Measurements from ENCODE around the gene PLEKHG4. TPM values are rescaled to one million over a fixed set of nuclear protein-coding genes. Genes with fewer than 3 reads are reported as not detected.

The PLEKHG4 gene
- total and polyA plus RNA-seq, 9 of the 15 experiments (the other 6 are each of a cell fraction or from before 2014, with no cell fraction given), result 3.7 to 36.8 (median 17.9) TPM

DNA sequence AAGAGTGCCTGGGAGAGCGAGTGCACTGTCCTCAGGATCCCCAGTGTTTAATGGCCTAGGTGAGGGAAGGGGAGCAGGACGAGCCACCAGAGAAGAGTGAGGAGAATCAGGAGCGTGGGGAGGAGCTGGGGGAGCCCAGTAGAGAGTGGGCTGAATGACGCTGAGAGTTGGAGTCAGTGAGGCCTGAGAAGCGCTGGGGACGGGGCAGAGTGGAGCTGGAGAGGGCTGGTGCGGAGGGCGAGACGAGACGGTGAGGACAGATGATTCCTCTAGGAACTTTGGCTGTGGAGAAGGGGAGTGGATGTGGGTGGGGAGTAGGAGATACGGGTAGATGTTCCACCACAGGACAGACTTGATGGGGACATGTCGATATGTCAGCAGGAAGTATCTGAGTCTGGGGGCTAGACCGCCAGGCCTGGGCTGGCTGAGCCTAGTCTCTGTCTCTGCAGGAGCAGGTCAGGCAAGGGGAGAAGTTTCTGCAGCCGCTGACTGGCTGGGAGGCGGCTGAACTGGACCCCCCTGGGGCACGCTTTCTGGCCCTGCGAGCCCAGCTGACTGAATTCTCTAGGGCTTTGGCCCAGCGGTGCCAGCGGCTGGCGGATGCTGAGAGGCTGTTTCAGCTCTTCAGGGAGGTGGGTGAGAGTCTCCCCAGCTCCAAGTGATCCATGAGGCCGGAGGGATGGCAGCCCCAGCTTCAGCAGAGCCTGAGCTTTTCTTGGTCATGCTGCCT is 4.7 kb downstream of the PLEKHG4 start:
- in situ Hi-C loops (cut with MboI), result no loop called here
- H3K9me1 ChIP-seq (ENCODE audit: control insufficient read depth, insufficient read depth, low read length), result peaks cover 3% of the 10 kb centered on the region
- ATAC-seq, result no peak
- TF ChIP-seq NCOA4 (IDR thresholded peaks at IDR 0.05; ENCODE audit: partially characterized antibody) (no peak), FOXP1 (CRISPR knock-in tag; IDR thresholded peaks at IDR 0.05) (no peak), POLR2G (IDR thresholded peaks at IDR 0.05; ENCODE audit: low read depth, low read length) (no peak), CREM (IDR thresholded peaks at IDR 0.05; ENCODE audit: low read depth) (no peak), POU5F1 (IDR thresholded peaks at IDR 0.05; ENCODE audit: borderline replicate concordance, low read depth, low read length, partially characterized antibody) (no peak), MCM3 (IDR thresholded peaks at IDR 0.05) (no peak), BRF2 (IDR thresholded peaks at IDR 0.05; ENCODE audit: borderline replicate concordance, insufficient read depth, insufficient read length) (no peak), NR2F6 (CRISPR knock-in tag; IDR thresholded peaks at IDR 0.05) (no peak), ELK3 (CRISPR knock-in tag; IDR thresholded peaks at IDR 0.05) (no peak), POLR2AphosphoS2 (IDR thresholded peaks at IDR 0.05; ENCODE audit: low read length) (no peak), GABPA (tag; conservative IDR thresholded peaks at IDR 0.05; ENCODE audit: low read depth) (no peak)
- TF ChIP-seq, protein P1, sequence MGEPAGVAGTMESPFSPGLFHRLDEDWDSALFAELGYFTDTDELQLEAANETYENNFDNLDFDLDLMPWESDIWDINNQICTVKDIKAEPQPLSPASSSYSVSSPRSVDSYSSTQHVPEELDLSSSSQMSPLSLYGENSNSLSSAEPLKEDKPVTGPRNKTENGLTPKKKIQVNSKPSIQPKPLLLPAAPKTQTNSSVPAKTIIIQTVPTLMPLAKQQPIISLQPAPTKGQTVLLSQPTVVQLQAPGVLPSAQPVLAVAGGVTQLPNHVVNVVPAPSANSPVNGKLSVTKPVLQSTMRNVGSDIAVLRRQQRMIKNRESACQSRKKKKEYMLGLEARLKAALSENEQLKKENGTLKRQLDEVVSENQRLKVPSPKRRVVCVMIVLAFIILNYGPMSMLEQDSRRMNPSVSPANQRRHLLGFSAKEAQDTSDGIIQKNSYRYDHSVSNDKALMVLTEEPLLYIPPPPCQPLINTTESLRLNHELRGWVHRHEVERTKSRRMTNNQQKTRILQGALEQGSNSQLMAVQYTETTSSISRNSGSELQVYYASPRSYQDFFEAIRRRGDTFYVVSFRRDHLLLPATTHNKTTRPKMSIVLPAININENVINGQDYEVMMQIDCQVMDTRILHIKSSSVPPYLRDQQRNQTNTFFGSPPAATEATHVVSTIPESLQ (CRISPR knock-in tag; IDR thresholded peaks at IDR 0.05), result no peak
- TF ChIP-seq, protein P2, sequence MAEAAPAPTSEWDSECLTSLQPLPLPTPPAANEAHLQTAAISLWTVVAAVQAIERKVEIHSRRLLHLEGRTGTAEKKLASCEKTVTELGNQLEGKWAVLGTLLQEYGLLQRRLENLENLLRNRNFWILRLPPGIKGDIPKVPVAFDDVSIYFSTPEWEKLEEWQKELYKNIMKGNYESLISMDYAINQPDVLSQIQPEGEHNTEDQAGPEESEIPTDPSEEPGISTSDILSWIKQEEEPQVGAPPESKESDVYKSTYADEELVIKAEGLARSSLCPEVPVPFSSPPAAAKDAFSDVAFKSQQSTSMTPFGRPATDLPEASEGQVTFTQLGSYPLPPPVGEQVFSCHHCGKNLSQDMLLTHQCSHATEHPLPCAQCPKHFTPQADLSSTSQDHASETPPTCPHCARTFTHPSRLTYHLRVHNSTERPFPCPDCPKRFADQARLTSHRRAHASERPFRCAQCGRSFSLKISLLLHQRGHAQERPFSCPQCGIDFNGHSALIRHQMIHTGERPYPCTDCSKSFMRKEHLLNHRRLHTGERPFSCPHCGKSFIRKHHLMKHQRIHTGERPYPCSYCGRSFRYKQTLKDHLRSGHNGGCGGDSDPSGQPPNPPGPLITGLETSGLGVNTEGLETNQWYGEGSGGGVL (CRISPR knock-in tag; IDR thresholded peaks at IDR 0.05), result no peak

More for the DNA sequence above, 4.7 kb downstream of the PLEKHG4 start:
- Histone ChIP-seq H3K36me3 (ENCODE audit: control insufficient read depth, insufficient read depth, low read length) (peaks cover 26% of the 10 kb centered on the region; the same call in 2 of the 3 replicates), H3K4me2 (ENCODE audit: insufficient read depth, low read length) (no peak overlapping the region), H2AFZ (ENCODE audit: low read depth, low read length) (no peak overlapping the region), H4K20me1 (replicated peaks; ENCODE audit: control insufficient read depth, insufficient read depth, low read length) (no peaks in the 10 kb centered on the region), H3K79me2 (ENCODE audit: control insufficient read depth, insufficient read depth, low read length) (peaks cover 11% of the 10 kb centered on the region; the same call in 2 of the 3 replicates), H3K27me3 (ENCODE audit: control insufficient read depth in 2 of 2, insufficient read depth in 2 of 2, low read length in 2 of 2) (no peaks in the 10 kb centered on the region), H3K9me3 (replicated peaks; ENCODE audit: control insufficient read depth, insufficient read depth, low read depth, low read length) (no peaks in the 10 kb centered on the region), H3K4me1 (replicated peaks in 1 of 2; ENCODE audit: control insufficient read depth in 2 of 2, insufficient read depth in 2 of 2, low read length in 2 of 2) (peaks cover 7 to 34% of the 10 kb centered on the region in 2 experiments; a peak in 3 of 5 replicates), H3K4me3 (no peak overlapping the region), H3K9ac (ENCODE audit: insufficient read depth in 1 of 2, low read depth in 2 of 2, low read length in 2 of 2) (0 out of 4 replicates have a peak overlapping the region, but pooled peaks of 1 of the 2 experiments have one; percentile 3), H3K27ac (ENCODE audit: extremely low read depth, low read depth, low read length) (no peak overlapping the region)
- DNase-seq (ENCODE audit: extremely low read depth in 1 of 4, low spot score in 3 of 4) (no peak), FAIRE-seq (no peak)
- 85% methylated on average over 17 of the region's 21 CpGs for WGBS (ENCODE audit: insufficient coverage, low coverage, missing lambda C conversion rate)
- BruUV-seq (replicated peaks), result no TSS peak
- POLR2A ChIA-PET, result interaction anchor here (0.8 to 1.9 kb wide), 4 partner anchors 10 to 500 kb away, joined by 3 to 10 read pairs (median 3); no protein-coding TSS in a partner anchor
- intact Hi-C loops (cut with micrococcal nuclease), result no loop called here
- CTCF ChIA-PET (ENCODE audit: low intra/inter-chr PET ratio), result no interaction called here
